ENCODE results near the gene DGKG. TPM values are rescaled to one million over a fixed set of nuclear protein-coding genes. Genes with fewer than 3 reads are reported as not detected.

The DGKG gene
- polyA plus RNA-seq, 3 donors: 4.2 to 9.2 (median 4.3) TPM

GRCh38 chr3:186352369-186352768, 9.7 kb downstream of the DGKG start:
- Histone ChIP-seq H3K9ac (ENCODE audit: insufficient read depth, low read length, poor library complexity, severe bottlenecking) (no peak overlapping the region), H3K27ac (ENCODE audit: low read depth in 1 of 2, low read length in 2 of 2) (peak overlapping the region in 1 of 2 donors; percentile 36), H2AFZ (ENCODE audit: insufficient read depth, low read depth, low read length, poor library complexity, severe bottlenecking) (no peak overlapping the region), H3K4me1 (ENCODE audit: control insufficient read depth in 1 of 2, insufficient read depth in 2 of 2, low read length in 2 of 2) (peaks cover 38 to 41% of the 10 kb centered on the region in 2 donors), H3K79me2 (ENCODE audit: insufficient read depth, low read length) (peaks cover 100% of the 10 kb centered on the region), H3K9me3 (replicated peaks in 1 of 2; ENCODE audit: control insufficient read depth in 1 of 2, insufficient read depth in 1 of 2, low read length in 2 of 2) (no peaks in the 10 kb centered on the region), H4K20me1 (ENCODE audit: insufficient read depth, low read length) (peaks cover 65% of the 10 kb centered on the region), H3K36me3 (replicated peaks in 1 of 2; ENCODE audit: control insufficient read depth in 1 of 2, insufficient read depth in 2 of 2, low read length in 2 of 2) (no peaks in the 10 kb centered on the region), H3K4me2 (replicated peaks; ENCODE audit: extremely low read depth, low read length, poor library complexity, severe bottlenecking) (no peak overlapping the region), H3K4me3 (replicated peaks in 1 of 3; ENCODE audit: low read depth in 2 of 3, low read length in 3 of 3) (no peak overlapping the region), H3K27me3 (ENCODE audit: control insufficient read depth in 2 of 2, insufficient read depth in 2 of 2, low read length in 2 of 2) (no peaks in the 10 kb centered on the region)
- no peak overlapping the region for H3K4me3 Mint-ChIP-seq
- H3K27me3 Mint-ChIP-seq (ENCODE audit: low read depth in 3 of 3): no peaks in the 10 kb centered on the region
- H3K27ac Mint-ChIP-seq: peak overlapping the region in 6 of 7 donors; percentile 6 to 75 (median 46)
- H3K36me3 Mint-ChIP-seq: peaks cover 7 to 14% of the 10 kb centered on the region in 2 donors
- H3K4me1 Mint-ChIP-seq: peaks cover 86% of the 10 kb centered on the region
- intact Hi-C loops (cut with micrococcal nuclease): no loop called here
- DNase-seq: no peak
- no peaks in the 10 kb centered on the region for H3K9me3 Mint-ChIP-seq
- WGBS (ENCODE audit: insufficient coverage): 74% methylated on average over 4 of the region's 4 CpGs
- no peak for TF ChIP-seq CTCF (IDR thresholded peaks at IDR 0.05)

- Mint-ChIP-seq H3K27me3 (ENCODE audit: low read depth in 3 of 3) (no peaks in the 10 kb centered on the region), H3K36me3 (peaks cover 1 to 2% of the 10 kb centered on the region in 2 donors), H3K9me3 (peaks cover 0 to 2% (median 0%) of the 10 kb centered on the region in 7 donors), H3K4me3 (peak overlapping the region; percentile 49 to 79), H3K4me1 (peaks cover 57% of the 10 kb centered on the region), H3K27ac (peak overlapping the region; percentile 84 to 96 (median 92))
- Histone ChIP-seq H2AFZ (ENCODE audit: insufficient read depth, low read depth, low read length, poor library complexity, severe bottlenecking) (peak overlapping the region; percentile 15), H4K20me1 (ENCODE audit: insufficient read depth, low read length) (no peaks in the 10 kb centered on the region), H3K4me2 (replicated peaks; ENCODE audit: extremely low read depth, low read length, poor library complexity, severe bottlenecking) (peak overlapping the region; percentile 60), H3K9me3 (replicated peaks in 1 of 2; ENCODE audit: control insufficient read depth in 1 of 2, insufficient read depth in 1 of 2, low read length in 2 of 2) (no peaks in the 10 kb centered on the region), H3K79me2 (ENCODE audit: insufficient read depth, low read length) (peaks cover 97% of the 10 kb centered on the region), H3K36me3 (replicated peaks in 1 of 2; ENCODE audit: control insufficient read depth in 1 of 2, insufficient read depth in 2 of 2, low read length in 2 of 2) (no peaks in the 10 kb centered on the region), H3K4me3 (replicated peaks in 1 of 3; ENCODE audit: low read depth in 2 of 3, low read length in 3 of 3) (peak overlapping the region in 2 of 3 experiments; percentile 27 to 46), H3K27me3 (ENCODE audit: control insufficient read depth in 2 of 2, insufficient read depth in 2 of 2, low read length in 2 of 2) (no peaks in the 10 kb centered on the region), H3K27ac (ENCODE audit: low read depth in 1 of 2, low read length in 2 of 2) (peak overlapping the region in 1 of 2 donors; percentile 71), H3K9ac (ENCODE audit: insufficient read depth, low read length, poor library complexity, severe bottlenecking) (no peak overlapping the region), H3K4me1 (ENCODE audit: control insufficient read depth in 1 of 2, insufficient read depth in 2 of 2, low read length in 2 of 2) (peaks cover 50 to 55% of the 10 kb centered on the region in 2 donors)
- DNase-seq: peak; percentile 70 to 81 (median 71)
- WGBS (ENCODE audit: insufficient coverage): 0% methylated on average over 3 of the region's 5 CpGs
- no peak for TF ChIP-seq CTCF (IDR thresholded peaks at IDR 0.05)
- intact Hi-C loops (cut with micrococcal nuclease): loop anchor here in 1 of 2 donors (10.0 kb wide), 1 partner anchor 237 kb away; the partner anchor contains the start of gene ETV5
These were observed 19.8 kb downstream of the DGKG start for GRCh38 chr3:186342197-186342596.
